ENCODE measurements around the gene IWS1. TPM values are rescaled to one million over a fixed set of nuclear protein-coding genes. Genes with fewer than 3 reads are reported as not detected.

Gene IWS1
- total and polyA plus RNA-seq, 10 of the 15 experiments (the other 5 are each of a cell fraction or from before 2014, with no cell fraction given), result 21.9 to 68.9 (median 45.8) TPM

GRCh38 chr2:127537644-127538043, 11.4 kb upstream of the IWS1 start:
- in situ Hi-C loops (cut with MboI), result no loop called here
- ChIA-PET RAD21 (ENCODE audit: unreplicated experiment) (no interaction called here), CTCF (interaction anchor here (0.8 to 1.3 kb wide), 3 partner anchors 11 to 26 kb away, joined by 3 to 4 read pairs (median 3); partner anchors contain the start of gene IWS1), SMC1A (ENCODE audit: uncharacterized antibody, unreplicated experiment) (no interaction called here), POLR2A (no interaction called here)
- no peak for ATAC-seq
- Histone ChIP-seq H4K20me1 (ENCODE audit: control insufficient read depth, insufficient read depth) (no peaks in the 10 kb centered on the region), H3K9me3 (replicated peaks; ENCODE audit: control insufficient read depth, insufficient read depth, low read length) (no peaks in the 10 kb centered on the region), H3K9ac (ENCODE audit: control insufficient read depth, insufficient read depth, low read length) (no peak overlapping the region), H2AFZ (ENCODE audit: control insufficient read depth, low read depth, low read length) (no peak overlapping the region), H3K36me3 (ENCODE audit: control insufficient read depth in 2 of 2, insufficient read depth in 2 of 2, low read length in 1 of 2) (no peaks in the 10 kb centered on the region), H3K4me3 (no peak overlapping the region), H3K27me3 (replicated peaks in 1 of 2; ENCODE audit: control insufficient read depth in 2 of 2, insufficient read depth in 2 of 2, low read length in 1 of 2) (peaks cover 2% of the 10 kb centered on the region in 2 experiments; a peak in 1 of 4 replicates), H3K4me2 (ENCODE audit: control insufficient read depth, insufficient read depth) (no peak overlapping the region), H3K4me1 (ENCODE audit: control insufficient read depth, insufficient read depth, low read length) (no peaks in the 10 kb centered on the region), H3K27ac (ENCODE audit: control insufficient read depth, insufficient read depth) (no peak overlapping the region), H3K79me2 (ENCODE audit: control insufficient read depth, insufficient read depth, low read length) (no peaks in the 10 kb centered on the region)
- no peak for DNase-seq (ENCODE audit: low read depth, low spot score)
- intact Hi-C loops (cut with micrococcal nuclease; ENCODE audit: unreplicated experiment), result no loop called here
- TF ChIP-seq FOXM1 (IDR thresholded peaks at IDR 0.05; ENCODE audit: low read depth, low read length) (no peak), HCFC1 (IDR thresholded peaks at IDR 0.05; ENCODE audit: low read length) (no peak)
- no TSS peak for BruUV-seq (replicated peaks)
- no peak for FAIRE-seq
- 28% methylated on average over 5 of the region's 5 CpGs for WGBS (ENCODE audit: insufficient coverage, insufficient replicate concordance, low lambda C conversion rate, missing lambda C conversion rate)

DNA sequence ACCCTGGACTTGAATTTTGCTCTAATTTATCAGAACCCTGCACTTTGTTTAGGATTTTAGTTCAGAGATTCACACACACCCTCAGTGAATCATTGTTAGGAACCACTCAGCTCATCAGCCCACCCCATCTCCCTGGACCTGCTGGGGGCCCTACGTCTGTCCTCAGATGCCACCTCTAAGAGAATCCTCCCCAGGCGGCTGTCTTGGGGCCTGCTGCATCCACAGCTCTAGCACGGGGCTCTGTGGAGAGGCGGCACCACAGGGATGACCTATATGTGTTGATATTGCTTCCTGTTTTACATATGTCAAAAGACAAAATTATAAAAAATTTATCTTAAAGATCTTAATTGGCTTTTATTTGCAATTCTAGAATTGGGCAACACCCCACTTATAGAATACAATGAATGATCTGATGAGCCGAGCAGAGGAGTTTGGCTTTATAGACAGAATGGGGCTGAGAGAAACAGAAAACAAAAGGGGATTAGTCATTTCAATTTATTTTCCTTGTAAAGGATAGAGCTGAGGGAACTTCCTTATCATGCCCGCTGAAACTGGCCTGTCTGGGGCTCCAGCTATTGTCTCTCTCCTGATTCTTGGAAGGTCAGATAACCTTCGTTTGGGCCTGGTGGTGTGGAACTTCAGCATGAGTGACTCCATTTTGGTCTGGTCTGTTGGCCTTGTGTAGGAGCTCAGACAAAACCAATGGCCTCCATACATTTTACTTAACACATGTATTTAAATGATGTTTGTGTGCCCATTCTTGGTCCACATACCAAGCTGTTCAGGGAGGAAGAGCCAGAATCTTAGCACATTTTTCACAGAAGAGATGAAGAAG, 10.6 kb upstream of the IWS1 start:
- CTCF ChIA-PET, result interaction anchor here (0.7 to 1.3 kb wide), 3 partner anchors 11 to 54 kb away, joined by 3 to 4 read pairs (median 3); partner anchors contain the start of gene IWS1
- Histone ChIP-seq H3K27ac (ENCODE audit: control insufficient read depth, insufficient read depth) (no peak overlapping the region), H3K9me3 (replicated peaks; ENCODE audit: control insufficient read depth, insufficient read depth, low read length) (no peaks in the 10 kb centered on the region), H4K20me1 (ENCODE audit: control insufficient read depth, insufficient read depth) (no peaks in the 10 kb centered on the region), H3K36me3 (ENCODE audit: control insufficient read depth in 2 of 2, insufficient read depth in 2 of 2, low read length in 1 of 2) (no peaks in the 10 kb centered on the region), H3K4me1 (ENCODE audit: control insufficient read depth, insufficient read depth, low read length) (no peaks in the 10 kb centered on the region), H3K4me3 (no peak overlapping the region), H3K4me2 (ENCODE audit: control insufficient read depth, insufficient read depth) (no peak overlapping the region), H2AFZ (ENCODE audit: control insufficient read depth, low read depth, low read length) (no peak overlapping the region), H3K27me3 (replicated peaks in 1 of 2; ENCODE audit: control insufficient read depth in 2 of 2, insufficient read depth in 2 of 2, low read length in 1 of 2) (peaks cover 0 to under 1% of the 10 kb centered on the region in 2 experiments; a peak in 1 of 4 replicates), H3K79me2 (ENCODE audit: control insufficient read depth, insufficient read depth, low read length) (no peaks in the 10 kb centered on the region), H3K9ac (ENCODE audit: control insufficient read depth, insufficient read depth, low read length) (no peak overlapping the region)
- 52% methylated on average over 7 of the region's 7 CpGs for WGBS (ENCODE audit: insufficient coverage, insufficient replicate concordance, low lambda C conversion rate, missing lambda C conversion rate)
- ATAC-seq, result no peak
- DNase-seq (ENCODE audit: low read depth, low spot score), result no peak
- POLR2A ChIA-PET, result no interaction called here
- intact Hi-C loops (cut with micrococcal nuclease; ENCODE audit: unreplicated experiment), result no loop called here
- FAIRE-seq, result no peak
- BruUV-seq (replicated peaks), result no TSS peak
- in situ Hi-C loops (cut with MboI), result no loop called here
- SMC1A ChIA-PET (ENCODE audit: uncharacterized antibody, unreplicated experiment), result no interaction called here
- RAD21 ChIA-PET (ENCODE audit: unreplicated experiment), result no interaction called here
- TF ChIP-seq ZBTB4 (CRISPR knock-in tag; IDR thresholded peaks at IDR 0.05), result no peak
- no peak for TF ChIP-seq NR2F1 (conservative IDR thresholded peaks at IDR 0.05)
- no peak for TF ChIP-seq TCF12 (IDR thresholded peaks at IDR 0.05; ENCODE audit: low read depth, low read length)
- TF ChIP-seq IRF4 (IDR thresholded peaks at IDR 0.05; ENCODE audit: low read depth, low read length), result no peak
- no peak for TF ChIP-seq EED (IDR thresholded peaks at IDR 0.05; ENCODE audit: low read depth)
- no peak for TF ChIP-seq ZNF207 (IDR thresholded peaks at IDR 0.05; ENCODE audit: borderline replicate concordance)
- TF ChIP-seq NFYA (IDR thresholded peaks at IDR 0.05; ENCODE audit: borderline replicate concordance, low read depth, low read length), result no peak
- TF ChIP-seq BCL11A (IDR thresholded peaks at IDR 0.05; ENCODE audit: low read depth, low read length), result no peak
- TF ChIP-seq, protein P1, sequence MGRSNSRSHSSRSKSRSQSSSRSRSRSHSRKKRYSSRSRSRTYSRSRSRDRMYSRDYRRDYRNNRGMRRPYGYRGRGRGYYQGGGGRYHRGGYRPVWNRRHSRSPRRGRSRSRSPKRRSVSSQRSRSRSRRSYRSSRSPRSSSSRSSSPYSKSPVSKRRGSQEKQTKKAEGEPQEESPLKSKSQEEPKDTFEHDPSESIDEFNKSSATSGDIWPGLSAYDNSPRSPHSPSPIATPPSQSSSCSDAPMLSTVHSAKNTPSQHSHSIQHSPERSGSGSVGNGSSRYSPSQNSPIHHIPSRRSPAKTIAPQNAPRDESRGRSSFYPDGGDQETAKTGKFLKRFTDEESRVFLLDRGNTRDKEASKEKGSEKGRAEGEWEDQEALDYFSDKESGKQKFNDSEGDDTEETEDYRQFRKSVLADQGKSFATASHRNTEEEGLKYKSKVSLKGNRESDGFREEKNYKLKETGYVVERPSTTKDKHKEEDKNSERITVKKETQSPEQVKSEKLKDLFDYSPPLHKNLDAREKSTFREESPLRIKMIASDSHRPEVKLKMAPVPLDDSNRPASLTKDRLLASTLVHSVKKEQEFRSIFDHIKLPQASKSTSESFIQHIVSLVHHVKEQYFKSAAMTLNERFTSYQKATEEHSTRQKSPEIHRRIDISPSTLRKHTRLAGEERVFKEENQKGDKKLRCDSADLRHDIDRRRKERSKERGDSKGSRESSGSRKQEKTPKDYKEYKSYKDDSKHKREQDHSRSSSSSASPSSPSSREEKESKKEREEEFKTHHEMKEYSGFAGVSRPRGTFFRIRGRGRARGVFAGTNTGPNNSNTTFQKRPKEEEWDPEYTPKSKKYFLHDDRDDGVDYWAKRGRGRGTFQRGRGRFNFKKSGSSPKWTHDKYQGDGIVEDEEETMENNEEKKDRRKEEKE (IDR thresholded peaks at IDR 0.05), result no peak

All from GM12878 (cell line).